Measurements from ENCODE around the gene MAB21L1. TPM values are rescaled to one million over a fixed set of nuclear protein-coding genes. Genes with fewer than 3 reads are reported as not detected.

The MAB21L1 gene
- total RNA-seq, 1 donor from 2014 or later = not detected

- TF ChIP-seq, protein P1, sequence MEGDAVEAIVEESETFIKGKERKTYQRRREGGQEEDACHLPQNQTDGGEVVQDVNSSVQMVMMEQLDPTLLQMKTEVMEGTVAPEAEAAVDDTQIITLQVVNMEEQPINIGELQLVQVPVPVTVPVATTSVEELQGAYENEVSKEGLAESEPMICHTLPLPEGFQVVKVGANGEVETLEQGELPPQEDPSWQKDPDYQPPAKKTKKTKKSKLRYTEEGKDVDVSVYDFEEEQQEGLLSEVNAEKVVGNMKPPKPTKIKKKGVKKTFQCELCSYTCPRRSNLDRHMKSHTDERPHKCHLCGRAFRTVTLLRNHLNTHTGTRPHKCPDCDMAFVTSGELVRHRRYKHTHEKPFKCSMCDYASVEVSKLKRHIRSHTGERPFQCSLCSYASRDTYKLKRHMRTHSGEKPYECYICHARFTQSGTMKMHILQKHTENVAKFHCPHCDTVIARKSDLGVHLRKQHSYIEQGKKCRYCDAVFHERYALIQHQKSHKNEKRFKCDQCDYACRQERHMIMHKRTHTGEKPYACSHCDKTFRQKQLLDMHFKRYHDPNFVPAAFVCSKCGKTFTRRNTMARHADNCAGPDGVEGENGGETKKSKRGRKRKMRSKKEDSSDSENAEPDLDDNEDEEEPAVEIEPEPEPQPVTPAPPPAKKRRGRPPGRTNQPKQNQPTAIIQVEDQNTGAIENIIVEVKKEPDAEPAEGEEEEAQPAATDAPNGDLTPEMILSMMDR (conservative IDR thresholded peaks at IDR 0.05; ENCODE audit: low read depth, low read length) = no peak
- H3K4me3 ChIP-seq (ENCODE audit: low read depth, low read length) = no peak overlapping the region
- no peak for DNase-seq (ENCODE audit: low read depth)
Measured at GRCh38 chr13:35502456-35502855, 26.0 kb upstream of the MAB21L1 start.

DNA sequence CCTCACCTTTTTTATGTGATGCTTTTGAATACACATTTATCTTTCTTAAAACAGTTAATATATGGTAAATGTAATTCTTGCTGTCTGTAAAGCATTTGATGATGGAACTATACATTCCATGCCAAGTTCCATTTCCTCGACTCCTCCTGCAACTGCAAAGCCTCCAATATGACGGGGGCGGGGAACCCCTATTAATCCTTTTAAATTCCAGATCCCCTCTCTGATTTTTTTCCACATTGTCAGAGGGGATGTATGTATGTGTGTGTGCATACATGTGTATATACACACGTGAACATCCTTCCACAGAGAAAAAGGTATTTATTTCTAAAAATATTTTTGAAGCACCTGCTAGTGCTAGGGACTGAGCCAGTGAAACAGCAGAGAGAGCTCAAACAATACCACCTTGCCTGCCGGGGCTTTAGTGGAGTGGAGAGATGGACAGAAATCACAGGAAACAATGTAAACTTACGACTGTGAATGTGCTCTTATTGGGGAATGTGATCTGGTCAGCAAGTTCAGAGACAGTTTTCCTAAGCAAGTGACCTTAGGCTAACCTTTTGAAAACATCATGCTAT is 25.3 kb upstream of the MAB21L1 start:
- TF ChIP-seq, protein P1 (conservative IDR thresholded peaks at IDR 0.05; ENCODE audit: low read depth, low read length) = no peak
- no peak for DNase-seq (ENCODE audit: low read depth)
- no peak overlapping the region for H3K4me3 ChIP-seq (ENCODE audit: low read depth, low read length)

GRCh38 chr13:35500144-35500543 is 23.7 kb upstream of the MAB21L1 start:
- TF ChIP-seq, protein P1 (conservative IDR thresholded peaks at IDR 0.05; ENCODE audit: low read depth, low read length) = no peak
- H3K4me3 ChIP-seq (ENCODE audit: low read depth, low read length) = no peak overlapping the region
- no peak for DNase-seq (ENCODE audit: low read depth)

DNA sequence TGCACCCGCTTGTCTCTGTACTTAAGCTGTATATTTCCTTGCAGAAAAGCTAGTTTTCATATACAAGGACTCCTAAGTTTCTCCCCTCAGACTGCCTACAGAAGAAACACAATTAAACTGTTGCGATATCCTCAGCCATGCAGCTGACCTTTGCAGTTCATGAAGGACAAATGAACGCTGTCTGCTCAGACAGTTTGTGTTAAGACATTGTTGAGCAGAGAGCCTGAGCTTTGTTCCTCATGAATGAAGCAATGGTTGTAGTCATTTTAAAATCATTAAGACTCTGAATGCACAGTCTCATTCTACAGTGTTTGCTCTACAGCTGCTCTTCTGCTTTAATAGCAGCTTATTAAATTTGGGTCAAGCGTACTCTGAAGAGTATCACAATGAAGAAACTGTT is 23.2 kb upstream of the MAB21L1 start:
- no peak overlapping the region for H3K4me3 ChIP-seq (ENCODE audit: low read depth, low read length)
- TF ChIP-seq, protein P1 (conservative IDR thresholded peaks at IDR 0.05; ENCODE audit: low read depth, low read length) = no peak
- no peak for DNase-seq (ENCODE audit: low read depth)

DNA sequence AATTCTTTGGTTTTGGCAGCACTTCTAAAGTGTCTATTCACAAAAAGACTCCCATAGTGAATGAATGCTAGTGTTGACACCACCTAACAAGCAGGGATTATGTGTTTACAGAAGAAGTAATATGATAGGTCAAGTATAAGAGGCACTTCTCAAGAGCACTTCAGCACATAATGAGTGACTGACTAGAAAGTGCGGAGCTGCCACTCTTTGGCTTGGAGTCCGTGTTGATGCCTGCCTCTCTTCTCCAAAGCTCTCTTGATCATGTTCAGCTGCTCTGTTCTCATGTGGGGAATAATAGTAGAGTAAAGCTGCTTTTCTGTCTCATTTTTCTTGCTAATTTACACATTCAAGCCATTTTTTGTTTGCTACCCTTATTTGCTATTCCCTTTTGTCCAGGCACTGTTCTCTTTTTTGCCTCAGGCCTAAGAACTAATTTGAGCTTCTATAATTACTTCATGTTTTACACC is 22.7 kb upstream of the MAB21L1 start:
- no peak overlapping the region for H3K4me3 ChIP-seq (ENCODE audit: low read depth, low read length)
- DNase-seq (ENCODE audit: low read depth) = no peak

DNA sequence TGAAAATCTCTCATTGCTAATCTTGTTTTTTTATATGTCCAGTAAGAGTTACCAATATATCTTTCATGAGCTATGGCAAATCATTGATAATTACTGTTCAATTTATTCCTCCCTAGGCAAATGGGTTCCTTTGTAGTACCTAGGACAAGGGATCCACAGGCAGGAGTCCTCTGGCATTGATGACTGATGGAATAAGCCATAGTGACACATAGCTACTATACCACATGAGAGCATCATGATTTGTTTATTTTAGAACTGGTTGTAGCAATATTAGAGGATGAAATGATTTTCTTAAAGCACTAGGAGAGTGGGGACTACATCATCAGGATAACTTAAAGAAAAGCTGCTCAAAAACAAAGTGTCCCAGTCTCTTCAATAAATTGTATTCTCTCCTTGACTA is 21.7 kb upstream of the MAB21L1 start:
- TF ChIP-seq, protein P1 (conservative IDR thresholded peaks at IDR 0.05; ENCODE audit: low read depth, low read length) = no peak
- DNase-seq (ENCODE audit: low read depth) = no peak
- no peak overlapping the region for H3K4me3 ChIP-seq (ENCODE audit: low read depth, low read length)

More for the DNA sequence above, 22.7 kb upstream of the MAB21L1 start:
- TF ChIP-seq, protein P1 (conservative IDR thresholded peaks at IDR 0.05; ENCODE audit: low read depth, low read length) = no peak

GRCh38 chr13:35496761-35497386 is 20.4 kb upstream of the MAB21L1 start:
- TF ChIP-seq, protein P1 (conservative IDR thresholded peaks at IDR 0.05; ENCODE audit: low read depth, low read length) = no peak
- no peak overlapping the region for H3K4me3 ChIP-seq (ENCODE audit: low read depth, low read length)
- no peak for DNase-seq (ENCODE audit: low read depth)
